Activated CD8-positive, alpha-beta memory T cell treated with anti-CD3 and anti-CD28 coated beads for 1 hour (primary cell): Measurements from ENCODE around the gene MTIF3.

Experiments used
- DNase-seq, 2 donors: peaks; one replicate each; pipeline ENCODE4 v3.0.0-alpha.2; 2020; ENCODE audit warnings: low read depth in 1 of 2; ENCODE audit errors: extremely low read depth in 1 of 2

The MTIF3 gene

GRCh38 chr13:27449936-27450828 is at the start of gene MTIF3:
MTIF3 (minus strand) TSS chr13:27450564; CDS start chr13:27440448, 10,116 bp downstream.
- peak; percentile 92 to 97 for DNase-seq

- DNase-seq, result no peak
Observed at GRCh38 chr13:27497563-27498230, 47.3 kb upstream of the MTIF3 start.

GRCh38 chr13:27496536-27497273 is 46.3 kb upstream of the MTIF3 start:
- DNase-seq, result no peak

- DNase-seq, result no peak
Observed at GRCh38 chr13:27496006-27496405, 45.6 kb upstream of the MTIF3 start.

- DNase-seq, result no peak
Observed at GRCh38 chr13:27495551-27495950, 45.2 kb upstream of the MTIF3 start.

- DNase-seq, result no peak
Observed at GRCh38 chr13:27493981-27494380, 43.6 kb upstream of the MTIF3 start.

GRCh38 chr13:27489456-27489855 is 39.1 kb upstream of the MTIF3 start:
- no peak for DNase-seq

- no peak for DNase-seq
Observed at GRCh38 chr13:27487776-27488175, 37.4 kb upstream of the MTIF3 start.

GRCh38 chr13:27483421-27483820 is 33.1 kb upstream of the MTIF3 start:
- no peak for DNase-seq

- DNase-seq, result no peak
Observed at GRCh38 chr13:27482983-27483382, 32.6 kb upstream of the MTIF3 start.

- DNase-seq, result no peak
Observed at GRCh38 chr13:27481766-27482165, 31.4 kb upstream of the MTIF3 start.

- no peak for DNase-seq
Observed at GRCh38 chr13:27476943-27477703, 26.8 kb upstream of the MTIF3 start.

- DNase-seq, result no peak
Observed at GRCh38 chr13:27474751-27475268, 24.4 kb upstream of the MTIF3 start.

- DNase-seq, result no peak
Observed at GRCh38 chr13:27472941-27473340, 22.6 kb upstream of the MTIF3 start.

- no peak for DNase-seq
Observed at GRCh38 chr13:27472441-27472840, 22.1 kb upstream of the MTIF3 start.

GRCh38 chr13:27470075-27470820 is 19.9 kb upstream of the MTIF3 start:
- DNase-seq, result no peak

- no peak for DNase-seq
Observed at GRCh38 chr13:27466513-27466912, 16.1 kb upstream of the MTIF3 start.

GRCh38 chr13:27465611-27466010 is 15.2 kb upstream of the MTIF3 start:
- no peak for DNase-seq

GRCh38 chr13:27463500-27463899 is 13.1 kb upstream of the MTIF3 start:
- no peak for DNase-seq
